HG03139 (cell line): ENCODE measurements around the gene SUSD3.
"Not testable (repeated sequence)": the region's sequence is repeated elsewhere in the genome, so short reads cannot be mapped to it uniquely, and the experiment has no call there.

Experiments
- ATAC-seq: cut with Tn5 transposase; IDR thresholded peaks from one replicate; pipeline ENCODE4 v1.9.1; 2021; ENCODE audit not compliant: unreplicated experiment

The SUSD3 gene

GRCh38 chr9:93108291-93109041 lies 50.0 kb downstream of the SUSD3 start:
- ATAC-seq, result no peak

- ATAC-seq, result no peak
These were observed 51.9 kb downstream of the SUSD3 start for GRCh38 chr9:93110311-93110855.

- no peak for ATAC-seq
These were observed 52.5 kb downstream of the SUSD3 start for GRCh38 chr9:93111001-93111370.

GRCh38 chr9:93111371-93112115 lies 53.0 kb downstream of the SUSD3 start:
- ATAC-seq, result no peak

- ATAC-seq, result no peak
These were observed 53.8 kb downstream of the SUSD3 start for GRCh38 chr9:93112116-93112863.

- no peak for ATAC-seq
These were observed 54.4 kb downstream of the SUSD3 start for GRCh38 chr9:93112864-93113389.

GRCh38 chr9:93114169-93114983 lies 55.9 kb downstream of the SUSD3 start:
- ATAC-seq, result no peak

- no peak for ATAC-seq
These were observed 56.5 kb downstream of the SUSD3 start for GRCh38 chr9:93114984-93115335.

- ATAC-seq, result no peak
These were observed 57.1 kb downstream of the SUSD3 start for GRCh38 chr9:93115486-93116071.

GRCh38 chr9:93116072-93116961 lies 57.8 kb downstream of the SUSD3 start:
- no peak for ATAC-seq

GRCh38 chr9:93117521-93117920 lies 59.0 kb downstream of the SUSD3 start:
- not testable (repeated sequence) for ATAC-seq

GRCh38 chr9:93117924-93118862 lies 59.7 kb downstream of the SUSD3 start:
- no peak for ATAC-seq

- no peak for ATAC-seq
These were observed 60.6 kb downstream of the SUSD3 start for GRCh38 chr9:93118863-93119702.

GRCh38 chr9:93119703-93119952 lies 61.1 kb downstream of the SUSD3 start:
- no peak for ATAC-seq

- peak; percentile 75 for ATAC-seq
These were observed 61.7 kb downstream of the SUSD3 start for GRCh38 chr9:93119953-93120845.

GRCh38 chr9:93120846-93121315 lies 62.4 kb downstream of the SUSD3 start:
- no peak for ATAC-seq
